Tibial nerve (tissue), 4 donors: ENCODE data around the gene TGM1.

Source experiments
- CTCF ChIP-seq, 5 experiments: fragments of 200-600 bp in 3 of 5; fragments of 450-650 bp in 2 of 5; sonication (generic) in 3 of 5; IDR thresholded peaks; one replicate each; pipeline ENCODE4 v1.5.1; 2016 to 2019; ENCODE audit warnings: antibody characterized with exemption in 5 of 5, mild to moderate bottlenecking in 3 of 5, moderate library complexity in 2 of 5
- EP300 ChIP-seq, 2 donors: sonication (generic); formaldehyde crosslinking; IDR thresholded peaks; one replicate each; pipeline ENCODE4 v1.6.1; 2017; ENCODE audit warnings: antibody characterized with exemption in 2 of 2, mild to moderate bottlenecking in 1 of 2
- POLR2A ChIP-seq, 2 donors: fragments of 450-650 bp; IDR thresholded peaks; one replicate each; pipeline ENCODE4 v1.6.1; 2017; ENCODE audit warnings: antibody characterized with exemption in 2 of 2, mild to moderate bottlenecking in 2 of 2, moderate library complexity in 2 of 2

- TF ChIP-seq POLR2A (IDR thresholded peaks at IDR 0.05) (no peak), CTCF (IDR thresholded peaks at IDR 0.05) (no peak), EP300 (IDR thresholded peaks at IDR 0.05) (no peak)
These were observed 6.4 kb upstream of the TGM1 start for GRCh38 chr14:24269368-24269767.
